HepG2 (cell line): ENCODE results near the gene SEC61A1. TPM values are rescaled to one million over a fixed set of nuclear protein-coding genes. Genes with fewer than 3 reads are reported as not detected.

Experiments used
- ATAC-seq: fragments of 200-7000 bp; cut with Tn5 transposase; 3 replicates; pipeline ENCODE4 v1.9.1; 2020; ENCODE audit warnings: mild to moderate bottlenecking, moderate library complexity
- BruUV-seq: library from RNA; stranded (reverse); fragments of 400-500 nt; replicated peaks from 2 replicates; lab custom pipeline; 2021; lab: Mats Ljungman, UMichigan
- CTCF ChIA-PET: fragments of 300-600 bp; formaldehyde crosslinking; extraction: SDS; loops from one replicate; lab custom pipeline; 2021; ENCODE audit warnings: low total read pairs, inconsistent platforms, low intra/inter-chr PET ratio; lab: Yijun Ruan, JAX
- POLR2A ChIA-PET: fragments of 350-600 bp; sonication (Branson Sonifier 250); formaldehyde crosslinking; loops from one replicate; lab custom pipeline; 2020; ENCODE audit warnings: antibody characterized with exemption, inconsistent platforms; lab: Yijun Ruan, JAX
- DNase-seq: peaks from one replicate; pipeline ENCODE4 v3.0.0-alpha.2; 2015; ENCODE audit warnings: low spot score
- FAIRE-seq: peaks from 3 replicates; lab custom pipeline; 2011; peaks lifted over from hg19 to GRCh38; lab: Jason Lieb, UNC
- H2AFZ ChIP-seq: one replicate; pipeline ENCODE4 v1.6.1; 2011; ENCODE audit warnings: low read length, inconsistent platforms
- H3K27ac ChIP-seq: fragments of 300-600 bp; 3 replicates; pipeline ENCODE4 v1.8.0; 2011; ENCODE audit warnings: mixed run types, mild to moderate bottlenecking, mixed read lengths, low read length, inconsistent platforms; ENCODE audit not compliant: insufficient read depth; ENCODE audit errors: extremely low read length
- H3K27me3 ChIP-seq, 2 experiments: fragments of 200-600 bp in 1 of 2; 2 replicates in 1 of 2; 3 replicates in 1 of 2; pipeline versions ENCODE4 v1.6.0 to v1.8.0; 2011; ENCODE audit warnings: low read length in 2 of 2, mild to moderate bottlenecking in 2 of 2, moderate library complexity in 2 of 2, inconsistent platforms in 1 of 2; ENCODE audit not compliant: insufficient read depth in 2 of 2, control insufficient read depth in 1 of 2
- H3K36me3 ChIP-seq, 2 experiments: fragments of 200-600 bp in 1 of 2; replicated peaks in 1 of 2; 2 replicates in 1 of 2; 3 replicates in 1 of 2; pipeline versions ENCODE4 v1.5.1 to v1.8.0; 2011; ENCODE audit warnings: low read length in 2 of 2, inconsistent platforms in 1 of 2; ENCODE audit not compliant: insufficient read depth in 2 of 2, control insufficient read depth in 1 of 2
- H3K4me1 ChIP-seq: 2 replicates; pipeline ENCODE4 v1.5.1; 2012; ENCODE audit warnings: low read length, inconsistent platforms; ENCODE audit not compliant: insufficient read depth
- H3K4me2 ChIP-seq: 2 replicates; pipeline ENCODE4 v1.6.0; 2011; ENCODE audit warnings: low read depth, low read length, inconsistent platforms
- H3K4me3 ChIP-seq, 3 experiments: fragments of 200-600 bp in 1 of 3; sonication (generic), shearing (Covaris generic) in 1 of 3; replicated peaks in 1 of 3; 2 replicates each; pipeline ENCODE4 v1.5.1; 2011 to 2016; ENCODE audit warnings: low read length in 3 of 3, inconsistent platforms in 2 of 3, low read depth in 2 of 3, mild to moderate bottlenecking in 2 of 3, control low read depth in 1 of 3, mixed read lengths in 1 of 3; ENCODE audit not compliant: insufficient read depth in 1 of 3
- H3K79me2 ChIP-seq: one replicate; pipeline ENCODE4 v1.6.1; 2011; ENCODE audit warnings: low read length, inconsistent platforms; ENCODE audit not compliant: insufficient read depth
- H3K9ac ChIP-seq: 2 replicates; pipeline ENCODE4 v1.6.0; 2011; ENCODE audit warnings: mild to moderate bottlenecking, low read depth, low read length, inconsistent platforms; ENCODE audit not compliant: insufficient read depth
- H3K9me3 ChIP-seq: 2 replicates; pipeline ENCODE4 v1.5.1; 2012; ENCODE audit warnings: mild to moderate bottlenecking, low read length
- H4K20me1 ChIP-seq: 2 replicates; pipeline ENCODE4 v1.6.0; 2011; ENCODE audit warnings: inconsistent platforms, mild to moderate bottlenecking, low read length, moderate library complexity; ENCODE audit not compliant: insufficient read depth
- ATF1 ChIP-seq: IDR thresholded peaks from 2 replicates; pipeline ENCODE4 v1.6.1; 2016; ENCODE audit warnings: mild to moderate bottlenecking, control low read depth
- E2F1 ChIP-seq: sonication (generic); formaldehyde crosslinking; IDR thresholded peaks from 2 replicates; pipeline ENCODE4 v1.5.0; 2020; ENCODE audit warnings: missing genetic modification reagents
- EED ChIP-seq: sonication (generic); formaldehyde crosslinking; IDR thresholded peaks from 2 replicates; pipeline ENCODE4 v1.5.0; 2020; ENCODE audit warnings: mild to moderate bottlenecking, missing genetic modification reagents
- ETV5 ChIP-seq: IDR thresholded peaks from 2 replicates; pipeline ENCODE4 v1.6.1; 2018; ENCODE audit warnings: missing biosample characterization, missing genetic modification reagents, inconsistent platforms, borderline replicate concordance
- KLF12 ChIP-seq: sonication (generic); formaldehyde crosslinking; IDR thresholded peaks from 2 replicates; pipeline ENCODE4 v1.4.0; 2020; ENCODE audit warnings: missing genetic modification reagents, borderline replicate concordance
- PRPF4 ChIP-seq: fragments of 200-400 bp; formaldehyde crosslinking; IDR thresholded peaks from 2 replicates; pipeline ENCODE4 v1.6.1; 2016; ENCODE audit warnings: low read length, low read depth; ENCODE audit not compliant: poor library complexity, severe bottlenecking
- SIN3A ChIP-seq: IDR thresholded peaks from 2 replicates; pipeline ENCODE4 v1.6.1; 2011; ENCODE audit warnings: low read depth, mild to moderate bottlenecking, control low read depth, low read length, borderline replicate concordance
- SIX4 ChIP-seq: sonication (generic); formaldehyde crosslinking; IDR thresholded peaks from 2 replicates; pipeline ENCODE4 v1.4.0; 2020; ENCODE audit warnings: missing genetic modification reagents
- SMAD9 ChIP-seq: sonication (generic); formaldehyde crosslinking; IDR thresholded peaks from 2 replicates; pipeline ENCODE4 v1.5.1; 2020; ENCODE audit warnings: mild to moderate bottlenecking, missing genetic modification reagents
- YY1 ChIP-seq: IDR thresholded peaks from 2 replicates; pipeline ENCODE4 v1.6.1; 2011; ENCODE audit warnings: low read length, low read depth, moderate library complexity, mild to moderate bottlenecking; ENCODE audit not compliant: insufficient read depth, insufficient replicate concordance
- ZNF841 ChIP-seq: sonication (generic); formaldehyde crosslinking; IDR thresholded peaks from 2 replicates; pipeline ENCODE4 v1.8.1; 2023; ENCODE audit warnings: missing genetic modification reagents, borderline replicate concordance
- ZSCAN20 ChIP-seq: sonication (generic); formaldehyde crosslinking; IDR thresholded peaks from 2 replicates; pipeline ENCODE4 v1.4.0; 2020; ENCODE audit warnings: missing genetic modification reagents, mild to moderate bottlenecking, borderline replicate concordance
- WGBS: methylation state at CpG from one replicate; pipeline ENCODE4 v1.1.6; 2017; ENCODE audit warnings: low lambda C conversion rate; 5-methylcytosine and 5-hydroxymethylcytosine counted together
- in situ Hi-C: cut with HindIII; loops from 2 replicates; pipeline ENCODE4 v1.10.0; 2017; ENCODE audit warnings: low pct_unique_long_range_greater_than_20kb; ENCODE audit not compliant: extremely low pct_ligation_motif_present
- intact Hi-C: fragments of 100-400 bp; cut with micrococcal nuclease; formaldehyde crosslinking; loops from one replicate; pipeline ENCODE4 v1.10.0; 2022; ENCODE audit not compliant: unreplicated experiment
- polyA plus RNA-seq, 8 experiments: library from polyadenylated mRNA; depleted of rRNA in 3 of 8; stranded (reverse) in 7 of 8; unstranded in 1 of 8; fragments of >200 nt; fragmentation: Illumina TruSeq in 4 of 8; extraction: Trizol in 4 of 8; gene quantifications; 2 replicates each; pipeline versions ENCODE4 v1.2.1 to v1.2.3, GENCODE V29; 2011 to 2016; ENCODE audit warnings: low read depth in 4 of 8, missing spikeins in 1 of 8, mixed read lengths in 1 of 8; ENCODE audit not compliant: insufficient read depth in 1 of 8
- total RNA-seq, 5 experiments: library from RNA; depleted of rRNA; stranded (reverse); fragments of >200 nt; fragmentation: Illumina TruSeq; extraction: Trizol; gene quantifications; 2 replicates each; pipeline ENCODE4 v1.2.3, GENCODE V29; 2016; ENCODE audit warnings: low read depth in 1 of 5
- TF ChIP-seq, protein P1 (sequence below): sonication (generic); formaldehyde crosslinking; IDR thresholded peaks from 2 replicates; pipeline ENCODE4 v1.5.1; 2020; ENCODE audit warnings: mild to moderate bottlenecking, missing genetic modification reagents, moderate library complexity
- TF ChIP-seq, protein P2 (sequence below): sonication (generic); formaldehyde crosslinking; IDR thresholded peaks from 2 replicates; pipeline ENCODE4 v1.9.0; 2021; ENCODE audit warnings: mild to moderate bottlenecking, missing genetic modification reagents

Gene SEC61A1
- total and polyA plus RNA-seq, 2 of the 13 experiments (the other 11 are each of a cell fraction or from before 2014, with no cell fraction given) = 170 to 203 TPM

GRCh38 chr3:128052595-128053351 lies 536 bp downstream of the SEC61A1 start:
- ChIA-PET POLR2A (interaction anchor here (0.5 to 1.8 kb wide), 6 partner anchors 10 to 71 kb away, joined by 3 to 6 read pairs (median 4); partner anchors contain the start of gene RUVBL1), CTCF (no interaction called here)
- peaks cover 37% of the 10 kb centered on the region for H3K4me1 ChIP-seq
- H4K20me1 ChIP-seq = peaks cover 24% of the 10 kb centered on the region
- peak overlapping the region; percentile 93 for H3K27ac ChIP-seq
- H3K4me2 ChIP-seq = peak overlapping the region; percentile 88
- in situ Hi-C loops (no loop called here), intact Hi-C loops (loop anchor here (2.0 kb wide), 1 partner anchor 42 kb away; no protein-coding TSS in a partner anchor)
- H3K79me2 ChIP-seq = peaks cover 57% of the 10 kb centered on the region
- FAIRE-seq (peak; percentile 43), ATAC-seq (peak; percentile 19), DNase-seq (peak; percentile 46)
- TSS peak; percentile 67 for BruUV-seq
- H3K9me3 ChIP-seq = no peaks in the 10 kb centered on the region
- no peak overlapping the region for H2AFZ ChIP-seq
- peak overlapping the region; percentile 94 to 100 (median 98) for H3K4me3 ChIP-seq
- 1% methylated on average over 21 of the region's 33 CpGs for WGBS
- peak overlapping the region; percentile 99 for H3K9ac ChIP-seq
- H3K27me3 ChIP-seq = peaks cover 0 to 5% of the 10 kb centered on the region in 2 experiments; a peak in 1 of 5 replicates
- peaks cover 7 to 30% of the 10 kb centered on the region in 2 experiments for H3K36me3 ChIP-seq
- TF ChIP-seq PRPF4 = no peak
- no peak for TF ChIP-seq SIX4
- no peak for TF ChIP-seq ZSCAN20 (CRISPR knock-in tag)
- 0 out of 2 replicates have a peak, but pooled peaks have one; percentile 57 for TF ChIP-seq KLF12 (CRISPR knock-in tag)
- TF ChIP-seq ETV5 (CRISPR knock-in tag) = 0 out of 2 replicates have a peak, but pooled peaks have one; percentile 3
- peak; percentile 16 for TF ChIP-seq YY1
- TF ChIP-seq SMAD9 (CRISPR knock-in tag) = 0 out of 2 replicates have a peak, but pooled peaks have one; percentile 20
- 0 out of 2 replicates have a peak, but pooled peaks have one; percentile 8 for TF ChIP-seq E2F1
- 0 out of 2 replicates have a peak, but pooled peaks have one; percentile 6 for TF ChIP-seq ZNF841 (CRISPR knock-in tag)
- no peak for TF ChIP-seq ATF1 (CRISPR knock-in tag)
- TF ChIP-seq, protein P1, sequence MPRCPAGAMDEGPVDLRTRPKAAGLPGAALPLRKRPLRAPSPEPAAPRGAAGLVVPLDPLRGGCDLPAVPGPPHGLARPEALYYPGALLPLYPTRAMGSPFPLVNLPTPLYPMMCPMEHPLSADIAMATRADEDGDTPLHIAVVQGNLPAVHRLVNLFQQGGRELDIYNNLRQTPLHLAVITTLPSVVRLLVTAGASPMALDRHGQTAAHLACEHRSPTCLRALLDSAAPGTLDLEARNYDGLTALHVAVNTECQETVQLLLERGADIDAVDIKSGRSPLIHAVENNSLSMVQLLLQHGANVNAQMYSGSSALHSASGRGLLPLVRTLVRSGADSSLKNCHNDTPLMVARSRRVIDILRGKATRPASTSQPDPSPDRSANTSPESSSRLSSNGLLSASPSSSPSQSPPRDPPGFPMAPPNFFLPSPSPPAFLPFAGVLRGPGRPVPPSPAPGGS (CRISPR knock-in tag) = no peak
- TF ChIP-seq SIN3A = peak; percentile 72; the same call in 1 of the 2 replicates
- TF ChIP-seq EED (CRISPR knock-in tag) = no peak
- TF ChIP-seq, protein P2, sequence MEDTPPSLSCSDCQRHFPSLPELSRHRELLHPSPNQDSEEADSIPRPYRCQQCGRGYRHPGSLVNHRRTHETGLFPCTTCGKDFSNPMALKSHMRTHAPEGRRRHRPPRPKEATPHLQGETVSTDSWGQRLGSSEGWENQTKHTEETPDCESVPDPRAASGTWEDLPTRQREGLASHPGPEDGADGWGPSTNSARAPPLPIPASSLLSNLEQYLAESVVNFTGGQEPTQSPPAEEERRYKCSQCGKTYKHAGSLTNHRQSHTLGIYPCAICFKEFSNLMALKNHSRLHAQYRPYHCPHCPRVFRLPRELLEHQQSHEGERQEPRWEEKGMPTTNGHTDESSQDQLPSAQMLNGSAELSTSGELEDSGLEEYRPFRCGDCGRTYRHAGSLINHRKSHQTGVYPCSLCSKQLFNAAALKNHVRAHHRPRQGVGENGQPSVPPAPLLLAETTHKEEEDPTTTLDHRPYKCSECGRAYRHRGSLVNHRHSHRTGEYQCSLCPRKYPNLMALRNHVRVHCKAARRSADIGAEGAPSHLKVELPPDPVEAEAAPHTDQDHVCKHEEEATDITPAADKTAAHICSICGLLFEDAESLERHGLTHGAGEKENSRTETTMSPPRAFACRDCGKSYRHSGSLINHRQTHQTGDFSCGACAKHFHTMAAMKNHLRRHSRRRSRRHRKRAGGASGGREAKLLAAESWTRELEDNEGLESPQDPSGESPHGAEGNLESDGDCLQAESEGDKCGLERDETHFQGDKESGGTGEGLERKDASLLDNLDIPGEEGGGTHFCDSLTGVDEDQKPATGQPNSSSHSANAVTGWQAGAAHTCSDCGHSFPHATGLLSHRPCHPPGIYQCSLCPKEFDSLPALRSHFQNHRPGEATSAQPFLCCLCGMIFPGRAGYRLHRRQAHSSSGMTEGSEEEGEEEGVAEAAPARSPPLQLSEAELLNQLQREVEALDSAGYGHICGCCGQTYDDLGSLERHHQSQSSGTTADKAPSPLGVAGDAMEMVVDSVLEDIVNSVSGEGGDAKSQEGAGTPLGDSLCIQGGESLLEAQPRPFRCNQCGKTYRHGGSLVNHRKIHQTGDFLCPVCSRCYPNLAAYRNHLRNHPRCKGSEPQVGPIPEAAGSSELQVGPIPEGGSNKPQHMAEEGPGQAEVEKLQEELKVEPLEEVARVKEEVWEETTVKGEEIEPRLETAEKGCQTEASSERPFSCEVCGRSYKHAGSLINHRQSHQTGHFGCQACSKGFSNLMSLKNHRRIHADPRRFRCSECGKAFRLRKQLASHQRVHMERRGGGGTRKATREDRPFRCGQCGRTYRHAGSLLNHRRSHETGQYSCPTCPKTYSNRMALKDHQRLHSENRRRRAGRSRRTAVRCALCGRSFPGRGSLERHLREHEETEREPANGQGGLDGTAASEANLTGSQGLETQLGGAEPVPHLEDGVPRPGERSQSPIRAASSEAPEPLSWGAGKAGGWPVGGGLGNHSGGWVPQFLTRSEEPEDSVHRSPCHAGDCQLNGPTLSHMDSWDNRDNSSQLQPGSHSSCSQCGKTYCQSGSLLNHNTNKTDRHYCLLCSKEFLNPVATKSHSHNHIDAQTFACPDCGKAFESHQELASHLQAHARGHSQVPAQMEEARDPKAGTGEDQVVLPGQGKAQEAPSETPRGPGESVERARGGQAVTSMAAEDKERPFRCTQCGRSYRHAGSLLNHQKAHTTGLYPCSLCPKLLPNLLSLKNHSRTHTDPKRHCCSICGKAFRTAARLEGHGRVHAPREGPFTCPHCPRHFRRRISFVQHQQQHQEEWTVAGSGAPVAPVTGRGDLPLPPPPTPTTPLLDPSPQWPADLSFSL = 0 out of 2 replicates have a peak, but pooled peaks have one; percentile 24
